ENCODE data around the gene CADPS.

The CADPS gene

GRCh38 chr3:62677926-62678325 lies 197.3 kb downstream of the CADPS start:
- no peak for DNase-seq
- Histone ChIP-seq H3K27me3 (no peaks in the 10 kb centered on the region), H3K9me3 (no peaks in the 10 kb centered on the region), H3K4me1 (no peaks in the 10 kb centered on the region), H3K36me3 (no peaks in the 10 kb centered on the region), H3K4me3 (no peak overlapping the region), H3K27ac (no peak overlapping the region)
- TF ChIP-seq CTCF (IDR thresholded peaks at IDR 0.05) = no peak
- intact Hi-C loops (cut with DNase I; ENCODE audit: low total_unique reads) = no loop called here

GRCh38 chr3:62676689-62677271 lies 198.4 kb downstream of the CADPS start:
- intact Hi-C loops (cut with DNase I; ENCODE audit: low total_unique reads) = no loop called here
- no peaks in the 10 kb centered on the region for H3K27me3 ChIP-seq
- H3K9me3 ChIP-seq = no peaks in the 10 kb centered on the region
- H3K4me1 ChIP-seq = no peaks in the 10 kb centered on the region
- TF ChIP-seq CTCF (IDR thresholded peaks at IDR 0.05) = no peak
- no peaks in the 10 kb centered on the region for H3K36me3 ChIP-seq
- H3K27ac ChIP-seq = no peak overlapping the region
- H3K4me3 ChIP-seq = no peak overlapping the region
- DNase-seq = no peak

GRCh38 chr3:62675492-62675891 lies 199.7 kb downstream of the CADPS start:
- no peaks in the 10 kb centered on the region for H3K9me3 ChIP-seq
- no peak overlapping the region for H3K4me3 ChIP-seq
- intact Hi-C loops (cut with DNase I; ENCODE audit: low total_unique reads) = no loop called here
- H3K27ac ChIP-seq = no peak overlapping the region
- H3K36me3 ChIP-seq = no peaks in the 10 kb centered on the region
- no peak for TF ChIP-seq CTCF (IDR thresholded peaks at IDR 0.05)
- DNase-seq = no peak
- H3K27me3 ChIP-seq = no peaks in the 10 kb centered on the region
- no peaks in the 10 kb centered on the region for H3K4me1 ChIP-seq

- H3K27me3 ChIP-seq = peaks cover 0 to 10% of the 10 kb centered on the region in 2 donors
- H3K4me3 ChIP-seq = no peak overlapping the region
- intact Hi-C loops (cut with DNase I; ENCODE audit: low total_unique reads) = no loop called here
- H3K36me3 ChIP-seq = no peaks in the 10 kb centered on the region
- H3K9me3 ChIP-seq = no peaks in the 10 kb centered on the region
- H3K4me1 ChIP-seq = no peaks in the 10 kb centered on the region
- no peak for TF ChIP-seq CTCF (IDR thresholded peaks at IDR 0.05)
- H3K27ac ChIP-seq = no peak overlapping the region
- DNase-seq = no peak
These were observed 202.3 kb downstream of the CADPS start for GRCh38 chr3:62672988-62673313.

GRCh38 chr3:62672270-62672987 lies 202.8 kb downstream of the CADPS start:
- intact Hi-C loops (cut with DNase I; ENCODE audit: low total_unique reads) = no loop called here
- Histone ChIP-seq H3K27ac (no peak overlapping the region), H3K4me1 (no peaks in the 10 kb centered on the region), H3K36me3 (no peaks in the 10 kb centered on the region), H3K27me3 (peaks cover 0 to 10% of the 10 kb centered on the region in 2 donors), H3K4me3 (no peak overlapping the region), H3K9me3 (no peaks in the 10 kb centered on the region)
- TF ChIP-seq CTCF (IDR thresholded peaks at IDR 0.05) = no peak
- no peak for DNase-seq
